ENCODE data around the gene ADCK1.

DNA sequence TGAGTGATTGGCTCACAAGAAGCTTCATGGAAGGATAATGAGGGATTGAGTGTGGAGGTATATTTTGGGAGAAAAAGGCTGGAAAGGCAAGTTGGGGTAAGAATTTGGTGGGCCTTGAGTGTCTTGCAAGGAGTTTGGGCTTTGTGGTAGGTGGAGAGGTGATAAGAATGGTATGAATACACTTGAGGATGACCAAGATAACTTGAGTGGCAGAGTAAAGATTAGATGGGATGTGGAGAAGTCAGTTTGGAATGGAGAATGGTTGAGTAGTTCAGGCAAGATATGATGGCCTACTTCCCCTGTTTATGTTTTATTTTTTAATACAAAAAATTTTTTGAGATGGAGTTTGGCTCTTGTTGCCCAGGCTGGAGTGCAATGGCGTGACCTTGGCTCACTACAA is 9.1 kb downstream of the ADCK1 start:
- TF ChIP-seq POLR2A (IDR thresholded peaks at IDR 0.05) (no peak), POLR2AphosphoS5 (IDR thresholded peaks at IDR 0.05) (no peak), EP300 (IDR thresholded peaks at IDR 0.05) (no peak)
- TF ChIP-seq, protein P1, sequence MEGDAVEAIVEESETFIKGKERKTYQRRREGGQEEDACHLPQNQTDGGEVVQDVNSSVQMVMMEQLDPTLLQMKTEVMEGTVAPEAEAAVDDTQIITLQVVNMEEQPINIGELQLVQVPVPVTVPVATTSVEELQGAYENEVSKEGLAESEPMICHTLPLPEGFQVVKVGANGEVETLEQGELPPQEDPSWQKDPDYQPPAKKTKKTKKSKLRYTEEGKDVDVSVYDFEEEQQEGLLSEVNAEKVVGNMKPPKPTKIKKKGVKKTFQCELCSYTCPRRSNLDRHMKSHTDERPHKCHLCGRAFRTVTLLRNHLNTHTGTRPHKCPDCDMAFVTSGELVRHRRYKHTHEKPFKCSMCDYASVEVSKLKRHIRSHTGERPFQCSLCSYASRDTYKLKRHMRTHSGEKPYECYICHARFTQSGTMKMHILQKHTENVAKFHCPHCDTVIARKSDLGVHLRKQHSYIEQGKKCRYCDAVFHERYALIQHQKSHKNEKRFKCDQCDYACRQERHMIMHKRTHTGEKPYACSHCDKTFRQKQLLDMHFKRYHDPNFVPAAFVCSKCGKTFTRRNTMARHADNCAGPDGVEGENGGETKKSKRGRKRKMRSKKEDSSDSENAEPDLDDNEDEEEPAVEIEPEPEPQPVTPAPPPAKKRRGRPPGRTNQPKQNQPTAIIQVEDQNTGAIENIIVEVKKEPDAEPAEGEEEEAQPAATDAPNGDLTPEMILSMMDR (IDR thresholded peaks at IDR 0.05), result no peak
